ENCODE measurements around the gene DDX25.

GRCh38 chr11:125890447-125891100, 13.7 kb upstream of the DDX25 start:
- TF ChIP-seq, protein P1, sequence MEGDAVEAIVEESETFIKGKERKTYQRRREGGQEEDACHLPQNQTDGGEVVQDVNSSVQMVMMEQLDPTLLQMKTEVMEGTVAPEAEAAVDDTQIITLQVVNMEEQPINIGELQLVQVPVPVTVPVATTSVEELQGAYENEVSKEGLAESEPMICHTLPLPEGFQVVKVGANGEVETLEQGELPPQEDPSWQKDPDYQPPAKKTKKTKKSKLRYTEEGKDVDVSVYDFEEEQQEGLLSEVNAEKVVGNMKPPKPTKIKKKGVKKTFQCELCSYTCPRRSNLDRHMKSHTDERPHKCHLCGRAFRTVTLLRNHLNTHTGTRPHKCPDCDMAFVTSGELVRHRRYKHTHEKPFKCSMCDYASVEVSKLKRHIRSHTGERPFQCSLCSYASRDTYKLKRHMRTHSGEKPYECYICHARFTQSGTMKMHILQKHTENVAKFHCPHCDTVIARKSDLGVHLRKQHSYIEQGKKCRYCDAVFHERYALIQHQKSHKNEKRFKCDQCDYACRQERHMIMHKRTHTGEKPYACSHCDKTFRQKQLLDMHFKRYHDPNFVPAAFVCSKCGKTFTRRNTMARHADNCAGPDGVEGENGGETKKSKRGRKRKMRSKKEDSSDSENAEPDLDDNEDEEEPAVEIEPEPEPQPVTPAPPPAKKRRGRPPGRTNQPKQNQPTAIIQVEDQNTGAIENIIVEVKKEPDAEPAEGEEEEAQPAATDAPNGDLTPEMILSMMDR (IDR thresholded peaks at IDR 0.05): no peak
- no peak for TF ChIP-seq POLR2A (IDR thresholded peaks at IDR 0.05)

Data from body of pancreas (tissue), 4 donors.